Measurements from ENCODE around the gene YTHDF2. TPM values are rescaled to one million over a fixed set of nuclear protein-coding genes. Genes with fewer than 3 reads are reported as not detected.

YTHDF2 gene
- total and polyA plus RNA-seq, 9 of the 15 experiments (the other 6 are each of a cell fraction or from before 2014, with no cell fraction given) = 41.0 to 111 (median 83.3) TPM

DNA sequence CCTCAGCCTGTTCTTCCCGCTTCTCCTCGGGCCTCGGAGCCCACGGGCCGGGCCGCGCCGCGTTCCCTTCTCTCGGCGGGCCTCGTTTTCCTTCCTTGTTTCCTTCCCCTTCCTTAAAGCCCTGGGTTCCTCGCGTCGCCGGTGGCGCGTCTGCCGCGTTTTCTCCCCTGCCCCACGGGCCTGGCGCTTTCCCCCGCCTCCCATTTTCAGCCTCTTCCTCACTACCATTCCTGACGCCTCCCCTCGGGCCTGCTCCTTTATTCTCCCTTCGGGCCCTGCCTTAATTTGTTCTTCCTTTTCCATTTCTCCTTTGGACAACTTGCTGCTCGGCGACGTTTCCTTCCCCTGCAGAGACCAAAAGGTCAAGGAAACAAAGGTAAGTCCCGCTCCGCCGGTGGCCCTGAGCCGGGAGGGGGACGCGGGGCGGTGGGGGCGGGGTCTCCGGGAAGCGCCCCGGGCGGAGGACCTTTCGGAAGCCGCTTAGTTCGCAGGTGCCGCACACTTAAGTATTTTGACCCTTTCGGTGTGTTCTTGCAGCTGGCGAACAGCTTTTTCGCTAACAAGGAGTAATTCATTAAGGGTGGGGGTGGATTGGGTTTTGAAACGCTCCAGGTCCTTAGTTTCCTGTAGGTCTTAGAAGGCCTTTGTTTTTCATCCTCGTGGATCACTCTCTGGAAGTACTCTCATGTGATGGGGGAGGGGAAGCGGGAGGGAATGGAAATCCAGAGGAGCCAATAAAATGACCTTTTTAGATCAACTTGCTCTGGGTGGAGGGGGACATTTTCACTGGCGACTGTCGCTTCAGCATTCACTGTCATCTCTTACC, 780 bp downstream of the YTHDF2 start:
- H3K4me3 ChIP-seq = peak overlapping the region; percentile 96
- no TSS peak for BruUV-seq (replicated peaks)
- ATAC-seq = peak; percentile 57
- H3K27me3 ChIP-seq (ENCODE audit: control insufficient read depth in 2 of 2, insufficient read depth in 2 of 2, low read length in 2 of 2) = no peaks in the 10 kb centered on the region
- CTCF ChIA-PET (ENCODE audit: low intra/inter-chr PET ratio) = interaction anchor here (0.8 to 0.9 kb wide), 3 partner anchors 12 to 89 kb away, joined by 3 to 4 read pairs (median 3); partner anchors contain the start of gene RNU11
- peak overlapping the region; percentile 86 for H3K4me2 ChIP-seq (ENCODE audit: insufficient read depth, low read length)
- H3K36me3 ChIP-seq (ENCODE audit: control insufficient read depth, insufficient read depth, low read length) = peaks cover 48% of the 10 kb centered on the region
- intact Hi-C loops (cut with micrococcal nuclease) = loop anchor here (10.0 kb wide), 1 partner anchor 383 kb away; no protein-coding TSS in a partner anchor
- peaks cover 12% of the 10 kb centered on the region; the same call in 1 of the 2 replicates for H4K20me1 ChIP-seq (replicated peaks; ENCODE audit: control insufficient read depth, insufficient read depth, low read length)
- no peak for FAIRE-seq
- POLR2A ChIA-PET = interaction anchor here (0.6 to 4.2 kb wide), 17 partner anchors 10 to 477 kb away, joined by 3 to 52 read pairs (median 6); partner anchors contain the start of genes GMEB1, RCC1, RNU11 and TAF12
- in situ Hi-C loops (cut with MboI) = no loop called here
- H2AFZ ChIP-seq (ENCODE audit: low read depth, low read length) = peak overlapping the region; percentile 71
- H3K4me1 ChIP-seq (replicated peaks in 1 of 2; ENCODE audit: control insufficient read depth in 2 of 2, insufficient read depth in 2 of 2, low read length in 2 of 2) = peaks cover 18 to 24% of the 10 kb centered on the region in 2 experiments; a peak in 4 of 5 replicates
- H3K9me1 ChIP-seq (ENCODE audit: control insufficient read depth, insufficient read depth, low read length) = no peaks in the 10 kb centered on the region
- peak overlapping the region; percentile 92 for H3K27ac ChIP-seq (ENCODE audit: extremely low read depth, low read depth, low read length)
- under 1% methylated on average over 52 of the region's 53 CpGs for WGBS (ENCODE audit: insufficient coverage, low coverage, missing lambda C conversion rate)
- DNase-seq (ENCODE audit: extremely low read depth in 1 of 4, low spot score in 3 of 4) = peak; percentile 68 to 85 (median 78)
- peaks cover 60% of the 10 kb centered on the region for H3K79me2 ChIP-seq (ENCODE audit: control insufficient read depth, insufficient read depth, low read length)
- no peaks in the 10 kb centered on the region; the same call in 1 of the 2 replicates for H3K9me3 ChIP-seq (replicated peaks; ENCODE audit: control insufficient read depth, insufficient read depth, low read depth, low read length)
- peak overlapping the region; percentile 98 to 99 for H3K9ac ChIP-seq (ENCODE audit: insufficient read depth in 1 of 2, low read depth in 2 of 2, low read length in 2 of 2)
- TF ChIP-seq, protein P1, sequence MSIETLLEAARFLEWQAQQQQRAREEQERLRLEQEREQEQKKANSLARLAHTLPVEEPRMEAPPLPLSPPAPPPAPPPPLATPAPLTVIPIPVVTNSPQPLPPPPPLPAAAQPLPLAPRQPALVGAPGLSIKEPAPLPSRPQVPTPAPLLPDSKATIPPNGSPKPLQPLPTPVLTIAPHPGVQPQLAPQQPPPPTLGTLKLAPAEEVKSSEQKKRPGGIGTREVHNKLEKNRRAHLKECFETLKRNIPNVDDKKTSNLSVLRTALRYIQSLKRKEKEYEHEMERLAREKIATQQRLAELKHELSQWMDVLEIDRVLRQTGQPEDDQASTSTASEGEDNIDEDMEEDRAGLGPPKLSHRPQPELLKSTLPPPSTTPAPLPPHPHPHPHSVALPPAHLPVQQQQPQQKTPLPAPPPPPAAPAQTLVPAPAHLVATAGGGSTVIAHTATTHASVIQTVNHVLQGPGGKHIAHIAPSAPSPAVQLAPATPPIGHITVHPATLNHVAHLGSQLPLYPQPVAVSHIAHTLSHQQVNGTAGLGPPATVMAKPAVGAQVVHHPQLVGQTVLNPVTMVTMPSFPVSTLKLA (conservative IDR thresholded peaks at IDR 0.05) = peak in 1 of 2 experiments; percentile 60; a peak in 1 of 4 replicates
- TF ChIP-seq ZNF282 (CRISPR knock-in tag; IDR thresholded peaks at IDR 0.05) (peak; percentile 17; the same call in 1 of the 2 replicates), CBFA2T2 (conservative IDR thresholded peaks at IDR 0.05) (no peak), ZFP30 (CRISPR knock-in tag; IDR thresholded peaks at IDR 0.05; ENCODE audit: borderline replicate concordance) (no peak), NCOR1 (IDR thresholded peaks at IDR 0.05) (peak; percentile 11; the same call in 1 of the 2 replicates), ETV6 (IDR thresholded peaks at IDR 0.05; ENCODE audit: borderline replicate concordance in 1 of 2, low read depth in 2 of 2, low read length in 1 of 2) (0 out of 4 replicates have a peak, but pooled peaks of 1 of the 2 experiments have one; percentile 14), ETV6 (CRISPR knock-in tag; IDR thresholded peaks at IDR 0.05; ENCODE audit: borderline replicate concordance) (no peak), SMARCE1 (IDR thresholded peaks at IDR 0.05) (peak; percentile 28; the same call in 1 of the 2 replicates), MYNN (IDR thresholded peaks at IDR 0.05) (no peak), MYNN (CRISPR knock-in tag; IDR thresholded peaks at IDR 0.05) (no peak), MAFK (IDR thresholded peaks at IDR 0.05; ENCODE audit: low read length) (no peak)
- TF ChIP-seq, protein P2, sequence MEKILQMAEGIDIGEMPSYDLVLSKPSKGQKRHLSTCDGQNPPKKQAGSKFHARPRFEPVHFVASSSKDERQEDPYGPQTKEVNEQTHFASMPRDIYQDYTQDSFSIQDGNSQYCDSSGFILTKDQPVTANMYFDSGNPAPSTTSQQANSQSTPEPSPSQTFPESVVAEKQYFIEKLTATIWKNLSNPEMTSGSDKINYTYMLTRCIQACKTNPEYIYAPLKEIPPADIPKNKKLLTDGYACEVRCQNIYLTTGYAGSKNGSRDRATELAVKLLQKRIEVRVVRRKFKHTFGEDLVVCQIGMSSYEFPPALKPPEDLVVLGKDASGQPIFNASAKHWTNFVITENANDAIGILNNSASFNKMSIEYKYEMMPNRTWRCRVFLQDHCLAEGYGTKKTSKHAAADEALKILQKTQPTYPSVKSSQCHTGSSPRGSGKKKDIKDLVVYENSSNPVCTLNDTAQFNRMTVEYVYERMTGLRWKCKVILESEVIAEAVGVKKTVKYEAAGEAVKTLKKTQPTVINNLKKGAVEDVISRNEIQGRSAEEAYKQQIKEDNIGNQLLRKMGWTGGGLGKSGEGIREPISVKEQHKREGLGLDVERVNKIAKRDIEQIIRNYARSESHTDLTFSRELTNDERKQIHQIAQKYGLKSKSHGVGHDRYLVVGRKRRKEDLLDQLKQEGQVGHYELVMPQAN (IDR thresholded peaks at IDR 0.05; ENCODE audit: borderline replicate concordance) = peak; percentile 34; the same call in 1 of the 2 replicates
- TF ChIP-seq, protein P3, sequence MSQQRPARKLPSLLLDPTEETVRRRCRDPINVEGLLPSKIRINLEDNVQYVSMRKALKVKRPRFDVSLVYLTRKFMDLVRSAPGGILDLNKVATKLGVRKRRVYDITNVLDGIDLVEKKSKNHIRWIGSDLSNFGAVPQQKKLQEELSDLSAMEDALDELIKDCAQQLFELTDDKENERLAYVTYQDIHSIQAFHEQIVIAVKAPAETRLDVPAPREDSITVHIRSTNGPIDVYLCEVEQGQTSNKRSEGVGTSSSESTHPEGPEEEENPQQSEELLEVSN (IDR thresholded peaks at IDR 0.05; ENCODE audit: borderline replicate concordance in 1 of 2, extremely low read depth in 1 of 2, insufficient read depth in 1 of 2, insufficient read length in 1 of 2, low read depth in 1 of 2, low read length in 1 of 2, poor library complexity in 1 of 2, severe bottlenecking in 1 of 2) = peak in 1 of 2 experiments; percentile 58
- TF ChIP-seq, protein P4, sequence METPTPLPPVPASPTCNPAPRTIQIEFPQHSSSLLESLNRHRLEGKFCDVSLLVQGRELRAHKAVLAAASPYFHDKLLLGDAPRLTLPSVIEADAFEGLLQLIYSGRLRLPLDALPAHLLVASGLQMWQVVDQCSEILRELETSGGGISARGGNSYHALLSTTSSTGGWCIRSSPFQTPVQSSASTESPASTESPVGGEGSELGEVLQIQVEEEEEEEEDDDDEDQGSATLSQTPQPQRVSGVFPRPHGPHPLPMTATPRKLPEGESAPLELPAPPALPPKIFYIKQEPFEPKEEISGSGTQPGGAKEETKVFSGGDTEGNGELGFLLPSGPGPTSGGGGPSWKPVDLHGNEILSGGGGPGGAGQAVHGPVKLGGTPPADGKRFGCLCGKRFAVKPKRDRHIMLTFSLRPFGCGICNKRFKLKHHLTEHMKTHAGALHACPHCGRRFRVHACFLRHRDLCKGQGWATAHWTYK (CRISPR knock-in tag; IDR thresholded peaks at IDR 0.05) = no peak
